NOMO-1 treated with DMSO at 0.1 percent for 48 hours (cell line): ENCODE data around the gene TNK2.
A peak's percentile ranks its signal among the peaks of the same experiment; 100 is the strongest.
"Not testable (repeated sequence)": the region's sequence is repeated elsewhere in the genome, so short reads cannot be mapped to it uniquely, and the experiment has no call there.

Experiments
- DNase-seq: peaks from one replicate; lab custom pipeline; 2025; ENCODE audit not compliant: unreplicated experiment; lab: John Stamatoyannopoulos, UW

TNK2 gene

GRCh38 chr3:195824425-195825190, 83.7 kb downstream of the TNK2 start:
- DNase-seq = not testable (repeated sequence)

- DNase-seq = peak; percentile 34
Observed at GRCh38 chr3:195823999-195824398, 84.4 kb downstream of the TNK2 start.

- DNase-seq = no peak
Observed at GRCh38 chr3:195823280-195823679, 85.1 kb downstream of the TNK2 start.

GRCh38 chr3:195822131-195822696, 86.1 kb downstream of the TNK2 start:
- no peak for DNase-seq

GRCh38 chr3:195821403-195822130, 86.8 kb downstream of the TNK2 start:
- DNase-seq = no peak

GRCh38 chr3:195820901-195821300, 87.5 kb downstream of the TNK2 start:
- DNase-seq = no peak

GRCh38 chr3:195820186-195820585, 88.2 kb downstream of the TNK2 start:
- no peak for DNase-seq

GRCh38 chr3:195818301-195818700, 90.0 kb downstream of the TNK2 start:
- no peak for DNase-seq

GRCh38 chr3:195817578-195818135, 90.7 kb downstream of the TNK2 start:
- DNase-seq = no peak

- DNase-seq = not testable (repeated sequence)
Observed at GRCh38 chr3:195816276-195816913, 92.0 kb downstream of the TNK2 start.

- DNase-seq = no peak
Observed at GRCh38 chr3:195815169-195815771, 93.1 kb downstream of the TNK2 start.

GRCh38 chr3:195813916-195814640, 94.3 kb downstream of the TNK2 start:
- no peak for DNase-seq
